HG02798 (cell line): ENCODE results near the gene C6orf58.
A peak's percentile ranks its signal among the peaks of the same experiment; 100 is the strongest.

Source experiments
- ATAC-seq: cut with Tn5 transposase; IDR thresholded peaks from one replicate; pipeline ENCODE4 v1.9.1; 2021; ENCODE audit warnings: mild to moderate bottlenecking; ENCODE audit not compliant: unreplicated experiment, poor library complexity

The C6orf58 gene

DNA sequence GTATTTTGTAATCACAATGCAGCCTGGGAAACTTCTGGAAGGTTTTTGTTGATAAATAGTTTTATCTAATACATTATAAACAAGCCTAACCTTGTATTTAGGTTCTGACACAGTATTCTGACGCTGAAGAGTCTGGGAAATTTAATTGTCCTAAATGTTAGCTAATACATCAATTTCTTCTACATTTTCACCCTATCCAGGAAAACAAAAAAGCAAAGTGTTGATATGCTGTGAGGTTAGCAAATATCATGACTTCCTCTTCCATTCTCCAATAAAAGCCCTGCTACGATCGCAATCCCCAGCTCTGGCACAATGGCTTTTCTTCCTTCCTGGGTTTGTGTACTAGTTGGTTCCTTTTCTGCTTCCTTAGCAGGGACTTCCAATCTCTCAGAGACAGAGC is at the start of gene C6orf58:
Gene C6orf58 (plus strand): TSS at position 301 of the 400 bp plus-strand sequence. CDS start 12 bp downstream, at position 313.
- no peak for ATAC-seq

DNA sequence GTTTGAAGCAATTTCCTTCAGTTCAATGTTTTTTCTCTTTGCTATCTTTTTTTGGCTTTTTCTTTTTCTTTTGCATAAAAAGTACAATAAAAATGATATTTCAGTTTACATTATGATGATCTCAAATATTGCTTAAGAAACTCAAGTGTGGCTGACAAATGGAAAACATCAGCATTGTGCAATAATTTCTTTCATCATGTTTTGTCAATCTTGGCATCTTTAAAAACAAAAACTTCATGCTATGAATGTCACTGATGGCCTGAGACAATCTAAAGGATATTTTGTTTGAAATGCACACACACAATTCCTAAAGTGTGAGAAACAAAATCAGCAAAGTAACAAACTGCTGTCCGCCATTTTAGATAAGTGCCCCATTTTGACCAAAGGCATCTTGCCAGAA is 44.0 kb upstream of the C6orf58 start:
- ATAC-seq: no peak

- no peak for ATAC-seq
Measured at GRCh38 chr6:127533736-127534135, 43.2 kb upstream of the C6orf58 start.

DNA sequence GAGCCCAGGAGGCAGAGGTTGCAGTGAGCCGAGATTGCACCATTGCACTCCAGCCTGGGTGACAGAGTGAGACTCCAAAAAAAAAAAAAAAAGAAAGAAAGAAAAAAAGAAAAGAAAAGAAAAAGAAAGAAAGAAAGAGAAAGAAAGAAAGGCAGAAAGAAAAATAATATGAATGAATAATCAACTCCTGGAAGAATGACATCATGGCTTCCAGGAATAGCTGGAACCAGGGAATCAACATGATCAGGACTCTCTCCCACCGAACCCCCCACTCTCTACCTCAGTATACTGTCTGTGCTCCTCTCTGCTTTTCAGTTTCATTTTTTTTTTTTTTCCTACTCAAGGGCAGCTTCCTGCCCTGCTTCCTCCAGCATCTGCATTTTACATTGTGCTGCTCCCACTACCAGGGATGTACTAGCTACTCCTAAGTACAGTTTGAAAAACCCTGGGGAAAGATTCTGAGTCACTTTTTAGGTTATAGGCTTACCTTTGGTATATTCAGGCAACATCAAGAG is 38.2 kb upstream of the C6orf58 start:
- no peak for ATAC-seq

GRCh38 chr6:127539272-127539671 is 37.7 kb upstream of the C6orf58 start:
- peak; percentile 55 for ATAC-seq

DNA sequence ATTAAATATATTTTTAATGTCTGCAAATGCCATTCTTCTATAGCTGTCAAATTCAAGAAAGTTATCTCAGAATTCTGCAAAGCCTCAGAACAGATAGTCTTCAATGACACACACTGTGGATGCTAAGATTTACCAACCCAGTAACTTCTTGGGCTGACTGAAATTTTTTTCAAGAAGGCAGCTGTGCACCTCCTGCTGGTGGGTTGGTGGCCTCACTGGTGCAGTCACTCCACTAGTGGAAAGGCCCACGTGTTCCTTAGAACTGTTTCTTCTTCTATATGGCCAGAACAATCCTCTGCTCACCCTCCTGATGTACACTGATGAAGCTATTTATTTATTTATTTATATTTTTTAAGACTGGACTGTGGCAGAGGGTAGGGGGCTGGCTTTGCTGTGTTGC is 29.8 kb upstream of the C6orf58 start:
- peak; percentile 67 for ATAC-seq

DNA sequence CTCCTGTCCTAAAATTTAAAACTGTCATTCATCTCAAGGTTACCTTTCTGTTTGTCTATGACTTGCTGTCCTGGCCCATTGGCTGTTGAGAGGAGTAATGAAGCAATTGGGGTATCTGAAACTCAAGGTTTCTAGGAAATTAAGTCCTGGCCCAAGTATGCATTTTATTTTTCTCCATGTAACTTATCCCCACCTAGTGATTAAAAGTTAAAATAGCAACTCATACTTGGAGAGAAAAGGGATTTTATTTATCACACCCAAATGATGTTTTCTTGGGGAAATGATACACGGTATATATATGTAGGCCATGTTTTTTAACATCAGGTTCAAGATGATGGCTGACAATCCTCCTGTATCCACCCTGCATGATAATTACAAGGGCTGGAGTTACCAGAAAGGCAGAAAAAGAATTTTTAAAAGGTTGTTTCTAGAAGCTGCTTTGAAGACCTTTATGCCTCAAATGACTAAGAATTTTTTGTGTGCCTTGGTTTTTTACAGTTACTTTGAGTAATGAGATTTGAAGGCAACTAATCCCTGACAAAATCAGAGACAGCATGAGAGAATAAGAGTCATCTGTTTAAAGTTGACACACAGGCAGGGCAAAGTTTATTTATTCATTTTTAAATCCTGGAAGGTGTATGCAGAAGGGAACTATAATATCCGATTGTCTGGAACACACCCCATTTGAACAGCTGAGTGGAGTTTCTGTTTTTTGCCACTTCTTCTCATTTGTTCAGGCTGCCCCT is 28.9 kb upstream of the C6orf58 start:
- ATAC-seq: no peak

GRCh38 chr6:127550403-127550802 is 26.6 kb upstream of the C6orf58 start:
- no peak for ATAC-seq

DNA sequence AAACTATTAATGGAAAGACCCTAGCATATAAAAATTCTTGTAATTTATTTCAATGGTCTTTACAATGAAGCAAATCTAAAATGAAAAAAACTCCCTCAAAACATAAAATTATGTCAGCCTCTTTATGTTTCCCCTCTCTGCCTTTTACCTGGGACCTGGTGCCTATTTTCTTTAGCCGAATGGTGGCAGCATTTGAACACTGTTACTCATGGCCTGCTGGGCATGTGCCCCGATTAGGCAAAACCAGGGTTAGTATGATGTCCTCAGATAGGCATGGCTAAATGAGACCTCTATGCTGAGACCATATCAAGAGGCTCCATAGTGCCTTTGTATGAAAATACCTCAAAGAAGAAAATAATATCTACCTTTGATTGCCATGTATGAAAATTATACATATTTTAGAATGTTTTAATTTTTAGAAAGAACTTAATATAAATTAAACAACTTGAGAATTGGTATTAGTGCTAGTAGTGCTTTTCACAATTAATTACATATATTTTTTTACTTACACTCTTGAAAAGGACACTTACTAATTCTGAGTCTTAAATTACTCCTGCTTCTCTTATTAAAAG is 22.5 kb upstream of the C6orf58 start:
- peak; percentile 52 for ATAC-seq

DNA sequence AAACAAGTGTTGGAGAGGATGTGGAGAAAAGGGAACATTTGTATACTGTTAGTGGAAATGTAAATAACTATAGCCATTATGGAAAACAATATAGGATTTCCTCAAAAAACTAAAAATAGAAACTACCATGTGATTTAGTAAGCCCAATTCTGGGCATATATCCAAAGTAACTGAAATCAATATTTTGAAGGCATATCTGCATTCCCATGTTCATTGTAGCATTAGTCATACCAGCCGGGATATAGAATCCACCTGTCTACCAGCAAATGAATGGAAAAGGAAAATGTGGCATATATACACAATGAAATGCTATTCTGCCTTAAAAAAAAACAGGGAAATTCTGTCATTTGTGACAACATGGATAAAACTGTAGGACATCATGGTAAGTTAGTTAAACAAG is 15.3 kb upstream of the C6orf58 start:
- ATAC-seq: no peak

DNA sequence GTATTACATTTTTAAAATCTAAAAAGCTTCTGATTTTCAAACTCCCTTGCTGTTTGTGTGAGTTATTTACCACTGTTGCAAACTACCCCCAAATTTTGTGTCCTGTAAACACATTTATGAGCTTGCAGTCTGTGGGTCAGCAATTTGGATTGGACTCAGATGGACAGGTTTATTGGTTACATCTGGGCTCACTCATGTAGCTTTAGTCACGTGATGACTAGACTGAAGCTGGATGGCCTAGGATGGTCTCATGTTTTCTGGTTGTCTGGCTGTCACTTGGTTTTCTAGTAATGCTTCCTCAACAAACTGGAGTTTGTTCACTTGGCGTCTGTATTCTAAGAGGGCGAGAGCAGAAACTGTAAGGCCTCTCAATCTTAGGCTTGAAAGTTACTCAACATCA is 12.2 kb upstream of the C6orf58 start:
- no peak for ATAC-seq

- ATAC-seq: no peak
Measured at GRCh38 chr6:127566119-127566518, 10.9 kb upstream of the C6orf58 start.

- ATAC-seq: no peak
Measured at GRCh38 chr6:127566651-127567050, 10.3 kb upstream of the C6orf58 start.

DNA sequence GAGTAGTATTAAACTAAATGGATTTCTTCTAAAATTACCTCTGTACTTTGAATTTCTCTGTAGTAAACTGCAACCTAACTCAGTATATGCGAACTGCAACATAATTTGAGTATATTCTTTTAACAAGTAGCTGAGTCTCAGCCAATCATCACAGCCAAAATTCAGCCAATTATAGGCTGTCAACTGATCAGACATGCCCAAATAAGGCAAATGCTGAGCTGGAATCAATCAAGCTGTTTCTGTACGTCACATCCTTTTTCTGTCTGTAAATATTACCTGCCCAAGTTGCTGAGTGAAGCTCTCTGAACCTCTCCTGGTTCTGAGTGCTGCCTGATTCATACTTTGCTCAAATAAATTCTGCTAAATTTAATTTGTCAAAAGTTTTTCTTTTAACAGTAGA is 9.5 kb upstream of the C6orf58 start:
- no peak for ATAC-seq

DNA sequence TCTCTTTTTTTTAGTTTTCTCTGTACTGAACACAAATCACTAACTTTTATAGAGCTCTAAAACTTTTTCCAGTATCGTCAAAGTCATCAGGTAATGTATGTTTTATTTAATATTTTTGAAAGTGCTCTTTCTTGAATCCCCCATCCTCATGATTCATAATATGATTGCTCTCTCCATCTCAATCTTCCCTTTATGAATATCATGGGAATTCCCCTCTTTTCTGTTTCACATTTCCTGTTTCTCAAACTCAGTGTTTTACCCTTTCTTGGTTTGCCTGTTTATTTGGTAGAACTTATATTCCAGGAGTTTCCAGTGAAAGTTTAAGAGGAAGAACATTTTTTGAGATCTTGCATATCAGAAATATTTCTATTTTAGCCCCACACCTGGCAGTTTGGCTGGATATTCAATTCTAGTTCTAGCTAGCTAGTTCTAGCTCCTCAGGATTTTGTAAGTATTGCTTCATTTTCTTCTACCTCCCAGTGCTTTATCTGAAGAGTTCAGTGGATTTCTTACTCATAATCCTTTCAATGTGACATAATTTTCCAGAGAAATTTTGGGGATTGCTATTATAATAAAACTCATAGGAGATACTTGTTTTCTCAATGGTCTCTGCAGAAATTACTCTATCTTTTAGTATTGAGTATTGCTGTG is 6.1 kb upstream of the C6orf58 start:
- peak; percentile 82 for ATAC-seq

DNA sequence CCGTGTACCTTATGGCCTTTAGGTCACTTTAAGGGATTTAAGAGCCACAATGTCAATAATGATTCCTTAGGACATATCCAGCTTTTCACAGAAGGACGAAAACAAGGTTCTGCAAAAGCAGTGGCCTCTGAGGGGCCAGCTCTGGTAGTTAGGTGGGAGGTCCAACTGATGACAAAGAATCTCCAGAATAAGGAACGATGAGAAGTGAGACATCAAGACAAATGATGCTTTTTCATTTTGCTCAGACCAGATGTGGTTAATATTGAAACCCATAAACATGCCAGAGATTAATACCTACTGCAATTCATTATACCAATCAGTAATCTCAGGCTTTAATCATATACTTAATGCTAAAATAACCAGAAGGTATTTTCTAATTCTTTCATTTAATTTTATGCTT is 1.9 kb downstream of the C6orf58 start:
- no peak for ATAC-seq

GRCh38 chr6:127581576-127581975 is 4.6 kb downstream of the C6orf58 start:
- no peak for ATAC-seq

- ATAC-seq: no peak
Measured at GRCh38 chr6:127582777-127583462, 5.9 kb downstream of the C6orf58 start.

GRCh38 chr6:127585123-127585522 is 8.1 kb downstream of the C6orf58 start:
- no peak for ATAC-seq

DNA sequence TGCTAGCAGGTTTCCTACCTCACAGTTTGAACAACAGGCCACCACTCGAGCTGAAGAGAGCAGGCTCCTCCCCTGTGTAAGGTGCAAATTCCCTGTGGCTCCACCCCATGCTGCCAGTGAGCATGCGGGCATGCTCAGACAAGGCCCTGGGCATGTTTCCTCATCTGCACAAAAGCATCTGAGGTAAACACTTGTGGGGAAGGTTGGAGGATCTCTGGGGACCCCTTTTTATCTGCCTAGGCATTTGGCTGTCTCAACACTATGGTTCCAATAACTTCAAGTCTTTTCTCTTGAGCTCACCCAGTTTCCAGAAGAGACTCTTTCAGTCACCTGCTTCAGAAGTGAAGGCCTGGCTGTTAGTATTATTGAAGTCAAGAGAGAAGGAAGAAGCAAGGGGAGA is 9.4 kb downstream of the C6orf58 start:
- no peak for ATAC-seq

DNA sequence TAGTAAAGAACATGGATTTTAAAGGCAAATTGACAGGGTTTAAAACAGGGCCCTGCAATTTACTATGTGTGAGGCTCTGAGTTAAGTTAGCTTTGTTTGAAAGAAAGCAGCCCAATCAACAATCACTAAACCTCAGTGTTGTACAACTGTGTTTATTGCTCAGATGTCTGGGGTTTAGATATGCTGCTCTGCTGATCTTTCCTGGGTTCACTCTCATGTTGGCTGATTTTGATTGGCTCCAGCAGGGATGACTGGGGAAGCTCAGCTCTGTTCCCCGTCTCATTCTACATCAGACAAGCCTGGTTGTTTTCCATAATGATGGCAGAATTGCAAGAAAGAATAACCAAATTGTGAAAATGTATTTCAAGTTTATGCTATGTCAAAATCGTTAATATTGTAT is 10.9 kb downstream of the C6orf58 start:
- ATAC-seq: no peak
